Measurements from ENCODE around the gene SERPINB2. TPM values are rescaled to one million over a fixed set of nuclear protein-coding genes. Genes with fewer than 3 reads are reported as not detected.
"Not testable (repeated sequence)": the region's sequence is repeated elsewhere in the genome, so short reads cannot be mapped to it uniquely, and the experiment has no call there.

The SERPINB2 gene
- total RNA-seq, 4 donors from 2014 or later: 88.7 to 111 (median 89.8) TPM

GRCh38 chr18:63924551-63924950 is 37.0 kb downstream of the SERPINB2 start:
- no peak for DNase-seq (ENCODE audit: low spot score in 2 of 2)
- TF ChIP-seq POLR2A (IDR thresholded peaks at IDR 0.05): no peak
- no peak for TF ChIP-seq CTCF (IDR thresholded peaks at IDR 0.05)
- 41 to 63% methylated on average over 1 of the region's 1 CpG for WGBS, 2 donors
- H3K4me3 ChIP-seq (ENCODE audit: low read depth, poor library complexity, severe bottlenecking): no peak overlapping the region
- intact Hi-C loops (cut with DNase I; ENCODE audit: low total_unique reads): no loop called here

GRCh38 chr18:63928331-63928730 is 40.8 kb downstream of the SERPINB2 start:
- 68 to 73% methylated on average over 8 of the region's 8 CpGs for WGBS, 2 donors
- no peak overlapping the region for H3K4me3 ChIP-seq (ENCODE audit: low read depth, poor library complexity, severe bottlenecking)
- intact Hi-C loops (cut with DNase I; ENCODE audit: low total_unique reads): no loop called here
- no peak for TF ChIP-seq POLR2A (IDR thresholded peaks at IDR 0.05)
- no peak for TF ChIP-seq CTCF (IDR thresholded peaks at IDR 0.05)
- no peak for DNase-seq (ENCODE audit: low spot score in 2 of 2)

GRCh38 chr18:63929369-63929768 is 41.9 kb downstream of the SERPINB2 start:
- DNase-seq (ENCODE audit: low spot score in 2 of 2); intact Hi-C loops (cut with DNase I; ENCODE audit: low total_unique reads): not testable (repeated sequence)

GRCh38 chr18:63930773-63931354 is 43.4 kb downstream of the SERPINB2 start:
- DNase-seq (ENCODE audit: low spot score in 2 of 2): no peak
- no peak overlapping the region for H3K4me3 ChIP-seq (ENCODE audit: low read depth, poor library complexity, severe bottlenecking)
- TF ChIP-seq POLR2A (IDR thresholded peaks at IDR 0.05) (no peak), CTCF (IDR thresholded peaks at IDR 0.05) (no peak)
- intact Hi-C loops (cut with DNase I; ENCODE audit: low total_unique reads): no loop called here
- WGBS, 2 donors: 86 to 87% methylated on average over 3 of the region's 3 CpGs

More at GRCh38 chr18:63929369-63929768, 41.9 kb downstream of the SERPINB2 start:
- not testable (repeated sequence) for H3K4me3 ChIP-seq (ENCODE audit: low read depth, poor library complexity, severe bottlenecking)

- intact Hi-C loops (cut with DNase I; ENCODE audit: low total_unique reads): no loop called here
- WGBS, 2 donors: 1% methylated on average over 33 to 35 of the region's 54 CpGs
- TF ChIP-seq CTCF (IDR thresholded peaks at IDR 0.05) (peak in 1 of 3 donors; percentile 72), POLR2A (IDR thresholded peaks at IDR 0.05) (no peak)
- DNase-seq (ENCODE audit: low spot score in 2 of 2): peak; percentile 84 to 96
- peak overlapping the region; percentile 36 for H3K4me3 ChIP-seq (ENCODE audit: low read depth, poor library complexity, severe bottlenecking)
These were observed 48.8 kb downstream of the SERPINB2 start for GRCh38 chr18:63936156-63936931.

- TF ChIP-seq POLR2A (IDR thresholded peaks at IDR 0.05) (no peak), CTCF (IDR thresholded peaks at IDR 0.05) (no peak)
- H3K4me3 ChIP-seq (ENCODE audit: low read depth, poor library complexity, severe bottlenecking): no peak overlapping the region
- intact Hi-C loops (cut with DNase I; ENCODE audit: low total_unique reads): no loop called here
- 36 to 70% methylated on average over 11 to 19 of the region's 19 CpGs for WGBS, 2 donors
- no peak for DNase-seq (ENCODE audit: low spot score in 2 of 2)
These were observed 49.5 kb downstream of the SERPINB2 start for GRCh38 chr18:63936932-63937393.

Measured in lower leg skin (tissue), 4 donors.